Chondrocyte (in vitro differentiated cells): Measurements from ENCODE around the gene CHST3. TPM values are rescaled to one million over a fixed set of nuclear protein-coding genes. Genes with fewer than 3 reads are reported as not detected.
"Not testable (repeated sequence)": the region's sequence is repeated elsewhere in the genome, so short reads cannot be mapped to it uniquely, and the experiment has no call there.

Source experiments
- DNase-seq: peaks from one replicate; pipeline ENCODE4 v3.0.0; 2021; ENCODE audit warnings: mixed read lengths, low spot score
- H3K27ac Mint-ChIP-seq: one replicate; pipeline ENCODE4 v1.8.0; 2021; ENCODE audit warnings: mild to moderate bottlenecking, moderate library complexity, mixed read lengths; ENCODE audit not compliant: unreplicated experiment
- H3K27me3 Mint-ChIP-seq: 2 replicates; pipeline ENCODE4 v1.8.0; 2021; ENCODE audit warnings: low read depth, mixed read lengths
- H3K36me3 Mint-ChIP-seq: 2 replicates; pipeline ENCODE4 v1.8.0; 2021; ENCODE audit warnings: low read depth, mixed read lengths
- H3K4me1 Mint-ChIP-seq: 2 replicates; pipeline ENCODE4 v1.8.0; 2021; ENCODE audit warnings: low read depth, mild to moderate bottlenecking, mixed read lengths
- H3K4me3 Mint-ChIP-seq: one replicate; pipeline ENCODE4 v1.8.0; 2021; ENCODE audit warnings: mild to moderate bottlenecking, moderate library complexity, mixed read lengths; ENCODE audit not compliant: unreplicated experiment
- H3K9me3 Mint-ChIP-seq: 2 replicates; pipeline ENCODE4 v1.8.0; 2021; ENCODE audit warnings: low read depth, mixed read lengths
- long read RNA-seq: library from polyadenylated mRNA; stranded (forward); transcript quantifications from one replicate; pipeline ENCODE4 v2.0.0, GENCODE V29; 2021
- total RNA-seq: library from RNA; stranded (reverse); gene quantifications from 3 replicates; pipeline ENCODE4 v1.2.1, GENCODE V29; 2021
- TF ChIP-seq, protein P1 (sequence below): fragments of 200-600 bp; sonication (generic); IDR thresholded peaks from 2 replicates; pipeline ENCODE4 v1.5.0; 2021; ENCODE audit warnings: antibody characterized with exemption, mild to moderate bottlenecking, moderate library complexity

CHST3 gene, protein sequence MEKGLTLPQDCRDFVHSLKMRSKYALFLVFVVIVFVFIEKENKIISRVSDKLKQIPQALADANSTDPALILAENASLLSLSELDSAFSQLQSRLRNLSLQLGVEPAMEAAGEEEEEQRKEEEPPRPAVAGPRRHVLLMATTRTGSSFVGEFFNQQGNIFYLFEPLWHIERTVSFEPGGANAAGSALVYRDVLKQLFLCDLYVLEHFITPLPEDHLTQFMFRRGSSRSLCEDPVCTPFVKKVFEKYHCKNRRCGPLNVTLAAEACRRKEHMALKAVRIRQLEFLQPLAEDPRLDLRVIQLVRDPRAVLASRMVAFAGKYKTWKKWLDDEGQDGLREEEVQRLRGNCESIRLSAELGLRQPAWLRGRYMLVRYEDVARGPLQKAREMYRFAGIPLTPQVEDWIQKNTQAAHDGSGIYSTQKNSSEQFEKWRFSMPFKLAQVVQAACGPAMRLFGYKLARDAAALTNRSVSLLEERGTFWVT
- total RNA-seq: 43.9 to 65.4 TPM (median 63.2 TPM) in 3 replicates
- long read RNA-seq, full-length matches to known transcripts: 11 of 41 reads
- long read RNA-seq, partial matches to known transcripts: 26 of 41 reads
- long read RNA-seq, other reads (novel, unspliced or antisense): 4 of 41 reads

GRCh38 chr10:71964098-71964742, at the start of gene CHST3:
Gene CHST3, plus strand, starts transcription at chr10:71964395. Its CDS starts 41,448 bp downstream, at chr10:72005843.
- Mint-ChIP-seq H3K36me3 (peaks cover 4% of the 10 kb centered on the region), H3K4me1 (peaks cover 52% of the 10 kb centered on the region), H3K4me3 (peak within 1 kb of the TSS; percentile 99), H3K27ac (peak within 1 kb of the TSS; percentile 97), H3K27me3 (no peaks in the 10 kb centered on the region), H3K9me3 (peaks cover 2% of the 10 kb centered on the region)
- DNase-seq: no peak
- TF ChIP-seq, protein P1, sequence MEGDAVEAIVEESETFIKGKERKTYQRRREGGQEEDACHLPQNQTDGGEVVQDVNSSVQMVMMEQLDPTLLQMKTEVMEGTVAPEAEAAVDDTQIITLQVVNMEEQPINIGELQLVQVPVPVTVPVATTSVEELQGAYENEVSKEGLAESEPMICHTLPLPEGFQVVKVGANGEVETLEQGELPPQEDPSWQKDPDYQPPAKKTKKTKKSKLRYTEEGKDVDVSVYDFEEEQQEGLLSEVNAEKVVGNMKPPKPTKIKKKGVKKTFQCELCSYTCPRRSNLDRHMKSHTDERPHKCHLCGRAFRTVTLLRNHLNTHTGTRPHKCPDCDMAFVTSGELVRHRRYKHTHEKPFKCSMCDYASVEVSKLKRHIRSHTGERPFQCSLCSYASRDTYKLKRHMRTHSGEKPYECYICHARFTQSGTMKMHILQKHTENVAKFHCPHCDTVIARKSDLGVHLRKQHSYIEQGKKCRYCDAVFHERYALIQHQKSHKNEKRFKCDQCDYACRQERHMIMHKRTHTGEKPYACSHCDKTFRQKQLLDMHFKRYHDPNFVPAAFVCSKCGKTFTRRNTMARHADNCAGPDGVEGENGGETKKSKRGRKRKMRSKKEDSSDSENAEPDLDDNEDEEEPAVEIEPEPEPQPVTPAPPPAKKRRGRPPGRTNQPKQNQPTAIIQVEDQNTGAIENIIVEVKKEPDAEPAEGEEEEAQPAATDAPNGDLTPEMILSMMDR: peak; percentile 32

DNA sequence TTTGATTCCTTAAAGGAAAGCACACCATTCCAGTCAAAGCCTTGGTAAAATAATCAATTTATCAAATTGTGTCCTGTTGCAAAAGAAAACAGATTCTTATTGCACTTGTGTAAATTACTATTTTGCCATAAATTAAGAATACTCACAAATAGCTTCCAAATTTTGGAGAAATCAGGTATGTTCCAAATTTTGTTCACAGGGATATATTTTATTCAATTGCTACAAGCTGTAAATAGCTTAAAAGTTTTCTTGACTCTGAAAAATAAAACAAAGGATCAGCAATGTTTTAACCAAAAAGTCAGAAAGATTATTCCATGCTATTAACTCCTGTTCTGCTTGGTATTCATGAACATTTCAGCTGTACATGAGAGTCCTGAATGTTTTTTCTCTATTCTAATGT, 47.4 kb upstream of the CHST3 start:
- H3K4me3 Mint-ChIP-seq: no peak overlapping the region
- DNase-seq: no peak
- no peak overlapping the region for H3K27ac Mint-ChIP-seq
- TF ChIP-seq, protein P1: no peak
- peaks cover 8% of the 10 kb centered on the region for H3K4me1 Mint-ChIP-seq
- H3K27me3 Mint-ChIP-seq: peaks cover 4% of the 10 kb centered on the region
- H3K9me3 Mint-ChIP-seq: peaks cover 6% of the 10 kb centered on the region
- peaks cover 2% of the 10 kb centered on the region for H3K36me3 Mint-ChIP-seq

- no peaks in the 10 kb centered on the region for H3K9me3 Mint-ChIP-seq
- peaks cover 8% of the 10 kb centered on the region for H3K4me1 Mint-ChIP-seq
- no peaks in the 10 kb centered on the region for H3K36me3 Mint-ChIP-seq
- H3K4me3 Mint-ChIP-seq: no peak overlapping the region
- H3K27me3 Mint-ChIP-seq: peaks cover 4% of the 10 kb centered on the region
- no peak overlapping the region for H3K27ac Mint-ChIP-seq
- TF ChIP-seq, protein P1: no peak
- no peak for DNase-seq
Measured at GRCh38 chr10:71918992-71919391, 45.2 kb upstream of the CHST3 start.

DNA sequence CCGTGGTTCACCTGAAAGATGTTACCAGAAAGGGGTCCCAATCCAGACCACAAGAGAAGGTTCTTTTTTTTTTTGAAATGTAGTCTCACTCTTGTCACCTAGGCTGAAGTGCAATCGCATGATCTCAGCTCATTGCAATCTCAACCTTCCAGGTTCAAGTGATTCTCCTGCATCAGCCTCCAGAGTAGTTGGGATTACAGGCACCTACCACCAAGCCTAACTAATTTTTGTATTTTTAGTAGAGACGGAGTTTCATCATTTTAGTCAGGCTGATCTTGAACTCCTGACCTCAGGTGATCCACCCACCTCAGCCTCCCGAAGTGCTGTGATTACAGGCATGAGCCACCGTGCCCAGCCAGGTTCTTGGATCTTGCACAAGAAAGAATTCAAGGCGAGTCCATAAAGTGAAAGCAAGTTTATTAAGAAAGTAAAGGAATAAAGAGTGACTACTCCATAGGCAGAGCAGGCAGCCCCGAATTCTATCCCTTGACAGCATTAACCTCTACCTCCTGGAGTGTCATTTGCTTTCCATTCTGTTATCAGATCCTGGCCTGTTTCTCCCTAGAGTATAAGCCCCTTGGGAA, 44.1 kb upstream of the CHST3 start:
- not testable (repeated sequence) for H3K27me3 Mint-ChIP-seq, H3K4me3 Mint-ChIP-seq, H3K9me3 Mint-ChIP-seq, H3K36me3 Mint-ChIP-seq, H3K4me1 Mint-ChIP-seq, H3K27ac Mint-ChIP-seq, DNase-seq

- Mint-ChIP-seq H3K4me3 (no peak overlapping the region), H3K9me3 (no peaks in the 10 kb centered on the region), H3K27ac (no peak overlapping the region), H3K4me1 (peaks cover 8% of the 10 kb centered on the region), H3K27me3 (peaks cover 6% of the 10 kb centered on the region), H3K36me3 (no peaks in the 10 kb centered on the region)
- no peak for DNase-seq
- TF ChIP-seq, protein P1: no peak
Measured at GRCh38 chr10:71920540-71921323, 43.5 kb upstream of the CHST3 start.
